Epithelial cell of prostate (primary cell): ENCODE measurements around the gene IRX4.

ENCODE experiments used
- DNase-seq: peaks from one replicate; pipeline ENCODE4 v3.0.0-alpha.2; 2011; ENCODE audit warnings: low read depth, low spot score
- H3K27ac ChIP-seq: fragments of 450-650 bp; 2 replicates; pipeline ENCODE4 v1.5.1; 2017; ENCODE audit warnings: mild to moderate bottlenecking

The IRX4 gene

GRCh38 chr5:1842004-1842819 is 40.5 kb downstream of the IRX4 start:
- no peak for DNase-seq
- no peak overlapping the region for H3K27ac ChIP-seq

GRCh38 chr5:1840741-1841521 is 41.8 kb downstream of the IRX4 start:
- no peak for DNase-seq
- no peak overlapping the region for H3K27ac ChIP-seq

GRCh38 chr5:1840071-1840547 is 42.6 kb downstream of the IRX4 start:
- DNase-seq = no peak
- H3K27ac ChIP-seq = no peak overlapping the region

GRCh38 chr5:1838013-1838412 is 44.7 kb downstream of the IRX4 start:
- no peak for DNase-seq
- H3K27ac ChIP-seq = no peak overlapping the region

GRCh38 chr5:1836891-1837880 is 45.5 kb downstream of the IRX4 start:
- DNase-seq = no peak
- H3K27ac ChIP-seq = no peak overlapping the region

GRCh38 chr5:1836176-1836890 is 46.4 kb downstream of the IRX4 start:
- no peak for DNase-seq
- H3K27ac ChIP-seq = no peak overlapping the region

GRCh38 chr5:1835431-1835830 is 47.3 kb downstream of the IRX4 start:
- no peak overlapping the region for H3K27ac ChIP-seq
- no peak for DNase-seq

GRCh38 chr5:1834721-1835429 is 47.9 kb downstream of the IRX4 start:
- H3K27ac ChIP-seq = no peak overlapping the region

GRCh38 chr5:1834022-1834551 is 48.6 kb downstream of the IRX4 start:
- H3K27ac ChIP-seq = no peak overlapping the region
- DNase-seq = no peak

More at GRCh38 chr5:1834721-1835429, 47.9 kb downstream of the IRX4 start:
- DNase-seq = no peak

GRCh38 chr5:1833264-1834021 is 49.3 kb downstream of the IRX4 start:
- no peak for DNase-seq
- H3K27ac ChIP-seq = no peak overlapping the region

- DNase-seq = no peak
- H3K27ac ChIP-seq = no peak overlapping the region
Observed at GRCh38 chr5:1832511-1833250, 50.0 kb downstream of the IRX4 start.

- no peak overlapping the region for H3K27ac ChIP-seq
- DNase-seq = no peak
Observed at GRCh38 chr5:1831677-1832313, 50.9 kb downstream of the IRX4 start.

GRCh38 chr5:1831257-1831656 is 51.5 kb downstream of the IRX4 start:
- no peak overlapping the region for H3K27ac ChIP-seq
- no peak for DNase-seq

- no peak for DNase-seq
- no peak overlapping the region for H3K27ac ChIP-seq
Observed at GRCh38 chr5:1830571-1831228, 52.0 kb downstream of the IRX4 start.

- no peak for DNase-seq
- H3K27ac ChIP-seq = no peak overlapping the region
Observed at GRCh38 chr5:1827886-1828397, 54.8 kb downstream of the IRX4 start.
